GM18499 (cell line): ENCODE measurements around the gene HOXB7.

ENCODE experiments used
- ATAC-seq: cut with Tn5 transposase; IDR thresholded peaks from one replicate; pipeline ENCODE4 v1.9.1; 2021; ENCODE audit warnings: moderate number of reproducible peaks; ENCODE audit not compliant: insufficient read depth, unreplicated experiment

Gene HOXB7

GRCh38 chr17:48597528-48597777 lies 13.4 kb downstream of the HOXB7 start:
- no peak for ATAC-seq

- no peak for ATAC-seq
Observed at GRCh38 chr17:48596735-48597527, 13.9 kb downstream of the HOXB7 start.

GRCh38 chr17:48596000-48596734 lies 14.7 kb downstream of the HOXB7 start:
- no peak for ATAC-seq

GRCh38 chr17:48595278-48595999 lies 15.4 kb downstream of the HOXB7 start:
- no peak for ATAC-seq

- no peak for ATAC-seq
Observed at GRCh38 chr17:48594538-48595277, 16.1 kb downstream of the HOXB7 start.

GRCh38 chr17:48593840-48594537 lies 16.8 kb downstream of the HOXB7 start:
- ATAC-seq = no peak

GRCh38 chr17:48593126-48593829 lies 17.5 kb downstream of the HOXB7 start, which contains the start of gene HOXB5:
HOXB5 (minus strand) TSS chr17:48593779; CDS start chr17:48593682, 97 bp downstream.
- no peak for ATAC-seq

- ATAC-seq = no peak
Observed at GRCh38 chr17:48592577-48592976, 18.2 kb downstream of the HOXB7 start.

GRCh38 chr17:48592057-48592514 lies 18.7 kb downstream of the HOXB7 start:
- ATAC-seq = no peak

- ATAC-seq = no peak
Observed at GRCh38 chr17:48591255-48592056, 19.4 kb downstream of the HOXB7 start.

GRCh38 chr17:48590607-48591161 lies 20.1 kb downstream of the HOXB7 start:
- no peak for ATAC-seq

GRCh38 chr17:48589831-48590606 lies 20.8 kb downstream of the HOXB7 start, which contains the start of gene HOXB3:
HOXB3 (minus strand) TSS chr17:48590241; CDS start chr17:48552474, 37,767 bp downstream.
- ATAC-seq = no peak

- ATAC-seq = no peak
Observed at GRCh38 chr17:48589060-48589830, 21.6 kb downstream of the HOXB7 start.

- ATAC-seq = no peak
Observed at GRCh38 chr17:48588528-48588927, 22.3 kb downstream of the HOXB7 start.

GRCh38 chr17:48588074-48588415 lies 22.8 kb downstream of the HOXB7 start:
- no peak for ATAC-seq

- no peak for ATAC-seq
Observed at GRCh38 chr17:48587276-48588073, 23.3 kb downstream of the HOXB7 start.
